Measurements from ENCODE around the gene GOLT1A. TPM values are rescaled to one million over a fixed set of nuclear protein-coding genes. Genes with fewer than 3 reads are reported as not detected.
"Not testable (repeated sequence)": the region's sequence is repeated elsewhere in the genome, so short reads cannot be mapped to it uniquely, and the experiment has no call there.

GOLT1A gene
- total RNA-seq, 1 donor from 2014 or later = not detected

DNA sequence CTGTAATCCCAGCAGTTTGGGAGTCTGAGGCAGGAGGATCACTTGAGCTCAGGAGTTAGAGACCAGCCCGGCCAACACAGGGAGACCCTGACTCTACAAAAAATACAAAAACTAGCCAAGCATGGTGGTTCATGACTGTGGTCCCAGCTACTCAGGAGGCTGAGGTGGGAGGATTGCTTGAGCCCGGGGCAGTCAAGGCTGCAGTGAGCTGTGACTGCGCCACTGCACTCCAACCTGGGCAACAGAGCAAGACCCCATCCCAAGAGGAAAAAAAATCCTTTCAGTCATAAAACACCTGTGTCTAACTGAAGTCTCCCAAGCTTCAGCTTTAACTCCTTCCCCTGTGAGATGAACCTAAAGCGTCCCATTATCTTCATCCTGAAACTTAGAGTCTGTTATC is 33.1 kb upstream of the GOLT1A start:
- H3K4me3 Mint-ChIP-seq (ENCODE audit: unreplicated experiment) = no peak overlapping the region
- peaks cover 44% of the 10 kb centered on the region for H3K27me3 Mint-ChIP-seq (ENCODE audit: unreplicated experiment)
- H3K36me3 Mint-ChIP-seq (ENCODE audit: unreplicated experiment) = no peaks in the 10 kb centered on the region
- no peak for TF ChIP-seq CTCF (IDR thresholded peaks at IDR 0.05)
- no peaks in the 10 kb centered on the region for H3K9me3 Mint-ChIP-seq (ENCODE audit: unreplicated experiment)
- H3K4me1 Mint-ChIP-seq (ENCODE audit: unreplicated experiment) = no peaks in the 10 kb centered on the region
- H3K27ac Mint-ChIP-seq (ENCODE audit: unreplicated experiment) = no peak overlapping the region
- no peak for DNase-seq (ENCODE audit: extremely low spot score, unreplicated experiment)

DNA sequence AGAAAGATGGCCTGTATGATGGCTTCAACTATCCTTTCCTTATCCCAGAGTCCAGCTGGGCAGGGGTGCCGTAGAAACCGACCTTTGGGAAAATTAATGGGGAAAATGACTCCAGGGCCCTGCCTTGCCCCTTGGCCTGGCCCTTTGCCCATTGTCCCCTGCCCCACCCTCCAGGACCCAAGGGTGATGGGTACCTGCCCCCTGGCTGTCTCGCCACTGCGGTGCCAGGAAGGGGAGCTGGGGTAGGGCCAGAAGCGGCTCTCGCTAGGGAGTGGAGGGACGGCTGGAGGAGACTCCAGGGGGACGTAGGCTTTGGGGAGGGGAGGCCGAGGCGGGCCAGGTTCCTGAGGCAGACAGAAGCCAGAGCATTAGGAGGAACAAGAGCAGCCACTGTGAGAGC is 29.1 kb upstream of the GOLT1A start:
- H3K27me3 Mint-ChIP-seq (ENCODE audit: unreplicated experiment) = peaks cover 31% of the 10 kb centered on the region
- H3K9me3 Mint-ChIP-seq (ENCODE audit: unreplicated experiment) = no peaks in the 10 kb centered on the region
- H3K36me3 Mint-ChIP-seq (ENCODE audit: unreplicated experiment) = no peaks in the 10 kb centered on the region
- H3K4me1 Mint-ChIP-seq (ENCODE audit: unreplicated experiment) = no peaks in the 10 kb centered on the region
- no peak for TF ChIP-seq CTCF (IDR thresholded peaks at IDR 0.05)
- H3K4me3 Mint-ChIP-seq (ENCODE audit: unreplicated experiment) = no peak overlapping the region
- no peak for DNase-seq (ENCODE audit: extremely low spot score, unreplicated experiment)
- H3K27ac Mint-ChIP-seq (ENCODE audit: unreplicated experiment) = no peak overlapping the region

- no peak for TF ChIP-seq CTCF (IDR thresholded peaks at IDR 0.05)
- H3K9me3 Mint-ChIP-seq (ENCODE audit: unreplicated experiment) = no peaks in the 10 kb centered on the region
- DNase-seq (ENCODE audit: extremely low spot score, unreplicated experiment) = no peak
- no peaks in the 10 kb centered on the region for H3K36me3 Mint-ChIP-seq (ENCODE audit: unreplicated experiment)
- no peak overlapping the region for H3K4me3 Mint-ChIP-seq (ENCODE audit: unreplicated experiment)
- no peak overlapping the region for H3K27ac Mint-ChIP-seq (ENCODE audit: unreplicated experiment)
- no peaks in the 10 kb centered on the region for H3K4me1 Mint-ChIP-seq (ENCODE audit: unreplicated experiment)
- peaks cover 21% of the 10 kb centered on the region for H3K27me3 Mint-ChIP-seq (ENCODE audit: unreplicated experiment)
These were observed 28.1 kb upstream of the GOLT1A start for GRCh38 chr1:204241914-204242313.

- no peak for DNase-seq (ENCODE audit: extremely low spot score, unreplicated experiment)
- no peak for TF ChIP-seq CTCF (IDR thresholded peaks at IDR 0.05)
- H3K4me3 Mint-ChIP-seq (ENCODE audit: unreplicated experiment) = no peak overlapping the region
- H3K9me3 Mint-ChIP-seq (ENCODE audit: unreplicated experiment) = peaks cover 4% of the 10 kb centered on the region
- peaks cover 16% of the 10 kb centered on the region for H3K27me3 Mint-ChIP-seq (ENCODE audit: unreplicated experiment)
- no peaks in the 10 kb centered on the region for H3K36me3 Mint-ChIP-seq (ENCODE audit: unreplicated experiment)
- no peak overlapping the region for H3K27ac Mint-ChIP-seq (ENCODE audit: unreplicated experiment)
- no peaks in the 10 kb centered on the region for H3K4me1 Mint-ChIP-seq (ENCODE audit: unreplicated experiment)
These were observed 27.3 kb upstream of the GOLT1A start for GRCh38 chr1:204241050-204241449.

- Mint-ChIP-seq H3K9me3 (ENCODE audit: unreplicated experiment) (peaks cover 8% of the 10 kb centered on the region), H3K27me3 (ENCODE audit: unreplicated experiment) (peaks cover 19% of the 10 kb centered on the region), H3K4me1 (ENCODE audit: unreplicated experiment) (no peaks in the 10 kb centered on the region), H3K4me3 (ENCODE audit: unreplicated experiment) (no peak overlapping the region), H3K27ac (ENCODE audit: unreplicated experiment) (no peak overlapping the region), H3K36me3 (ENCODE audit: unreplicated experiment) (no peaks in the 10 kb centered on the region)
- no peak for TF ChIP-seq CTCF (IDR thresholded peaks at IDR 0.05)
- DNase-seq (ENCODE audit: extremely low spot score, unreplicated experiment) = no peak
These were observed 26.4 kb upstream of the GOLT1A start for GRCh38 chr1:204240233-204240632.

DNA sequence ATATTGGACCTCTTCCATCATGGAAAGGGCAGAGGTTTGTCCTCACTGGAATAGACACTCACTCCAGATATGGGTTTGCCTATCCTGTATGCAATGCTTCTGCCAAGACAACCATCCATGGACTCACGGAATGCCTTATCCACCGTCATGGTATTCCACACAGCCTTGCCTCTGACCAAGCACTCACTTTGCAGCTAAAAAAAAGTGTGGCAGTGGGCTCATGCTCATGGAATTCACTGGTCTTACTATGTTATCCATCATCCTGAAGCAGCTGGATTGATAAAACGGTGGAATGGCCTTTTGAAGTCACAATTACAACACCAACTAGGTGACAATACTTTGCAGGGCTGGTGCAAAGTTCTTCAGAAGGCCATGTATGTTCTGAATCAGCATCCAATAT is 25.6 kb upstream of the GOLT1A start:
- not testable (repeated sequence) for H3K36me3 Mint-ChIP-seq (ENCODE audit: unreplicated experiment); H3K4me1 Mint-ChIP-seq (ENCODE audit: unreplicated experiment); H3K27ac Mint-ChIP-seq (ENCODE audit: unreplicated experiment); H3K4me3 Mint-ChIP-seq (ENCODE audit: unreplicated experiment); DNase-seq (ENCODE audit: extremely low spot score, unreplicated experiment); H3K9me3 Mint-ChIP-seq (ENCODE audit: unreplicated experiment)
- H3K27me3 Mint-ChIP-seq (ENCODE audit: unreplicated experiment) = peaks cover 21% of the 10 kb centered on the region

DNA sequence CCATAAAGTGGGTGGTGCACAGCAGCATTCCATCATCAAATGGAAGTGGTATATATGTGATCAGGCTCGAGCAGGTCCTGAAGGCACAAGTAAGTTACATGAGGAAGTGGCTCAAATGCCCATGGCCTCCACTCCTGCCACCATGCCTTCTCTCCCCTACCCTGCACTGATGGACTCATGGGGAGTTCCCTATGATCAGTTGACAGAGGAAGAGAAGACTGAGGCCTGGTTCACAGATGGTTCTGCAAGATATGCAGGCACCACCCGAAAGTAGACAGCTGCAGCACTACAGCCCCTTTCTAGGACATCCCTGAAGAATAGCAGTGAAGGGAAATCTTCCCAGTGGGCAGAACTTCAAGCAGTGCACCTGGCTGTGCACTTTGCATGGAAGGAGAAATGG is 24.7 kb upstream of the GOLT1A start:
- H3K9me3 Mint-ChIP-seq (ENCODE audit: unreplicated experiment); H3K27ac Mint-ChIP-seq (ENCODE audit: unreplicated experiment); DNase-seq (ENCODE audit: extremely low spot score, unreplicated experiment); H3K36me3 Mint-ChIP-seq (ENCODE audit: unreplicated experiment); H3K4me1 Mint-ChIP-seq (ENCODE audit: unreplicated experiment); H3K4me3 Mint-ChIP-seq (ENCODE audit: unreplicated experiment): not testable (repeated sequence)
- H3K27me3 Mint-ChIP-seq (ENCODE audit: unreplicated experiment) = peaks cover 21% of the 10 kb centered on the region

GRCh38 chr1:204237515-204237914 is 23.7 kb upstream of the GOLT1A start:
- not testable (repeated sequence) for H3K4me3 Mint-ChIP-seq (ENCODE audit: unreplicated experiment); DNase-seq (ENCODE audit: extremely low spot score, unreplicated experiment); H3K27ac Mint-ChIP-seq (ENCODE audit: unreplicated experiment); H3K9me3 Mint-ChIP-seq (ENCODE audit: unreplicated experiment); H3K4me1 Mint-ChIP-seq (ENCODE audit: unreplicated experiment); H3K36me3 Mint-ChIP-seq (ENCODE audit: unreplicated experiment)
- H3K27me3 Mint-ChIP-seq (ENCODE audit: unreplicated experiment) = peaks cover 21% of the 10 kb centered on the region
